Measurements from ENCODE around the gene PCDHGB5.

DNA sequence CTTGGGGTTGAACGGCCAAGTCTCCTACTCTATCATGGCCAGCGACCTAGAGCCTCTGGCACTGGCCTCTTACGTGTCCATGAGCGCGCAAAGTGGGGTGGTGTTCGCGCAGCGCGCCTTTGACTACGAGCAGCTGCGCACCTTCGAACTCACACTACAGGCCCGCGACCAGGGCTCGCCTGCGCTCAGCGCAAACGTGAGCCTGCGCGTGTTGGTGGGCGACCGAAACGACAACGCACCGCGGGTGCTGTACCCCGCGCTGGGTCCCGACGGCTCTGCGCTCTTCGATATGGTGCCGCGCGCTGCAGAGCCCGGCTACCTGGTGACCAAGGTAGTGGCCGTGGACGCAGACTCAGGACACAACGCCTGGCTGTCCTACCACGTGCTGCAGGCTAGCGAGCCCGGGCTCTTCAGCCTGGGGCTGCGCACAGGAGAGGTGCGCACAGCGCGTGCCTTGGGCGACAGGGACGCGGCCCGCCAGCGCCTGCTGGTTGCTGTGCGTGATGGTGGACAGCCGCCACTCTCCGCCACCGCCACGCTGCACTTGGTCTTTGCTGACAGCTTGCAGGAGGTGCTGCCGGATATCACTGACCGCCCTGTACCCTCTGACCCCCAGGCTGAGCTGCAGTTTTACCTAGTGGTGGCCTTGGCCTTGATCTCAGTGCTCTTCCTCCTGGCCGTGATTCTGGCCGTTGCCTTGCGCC is 2.0 kb downstream of the PCDHGB5 start:
- TF ChIP-seq, protein P1, sequence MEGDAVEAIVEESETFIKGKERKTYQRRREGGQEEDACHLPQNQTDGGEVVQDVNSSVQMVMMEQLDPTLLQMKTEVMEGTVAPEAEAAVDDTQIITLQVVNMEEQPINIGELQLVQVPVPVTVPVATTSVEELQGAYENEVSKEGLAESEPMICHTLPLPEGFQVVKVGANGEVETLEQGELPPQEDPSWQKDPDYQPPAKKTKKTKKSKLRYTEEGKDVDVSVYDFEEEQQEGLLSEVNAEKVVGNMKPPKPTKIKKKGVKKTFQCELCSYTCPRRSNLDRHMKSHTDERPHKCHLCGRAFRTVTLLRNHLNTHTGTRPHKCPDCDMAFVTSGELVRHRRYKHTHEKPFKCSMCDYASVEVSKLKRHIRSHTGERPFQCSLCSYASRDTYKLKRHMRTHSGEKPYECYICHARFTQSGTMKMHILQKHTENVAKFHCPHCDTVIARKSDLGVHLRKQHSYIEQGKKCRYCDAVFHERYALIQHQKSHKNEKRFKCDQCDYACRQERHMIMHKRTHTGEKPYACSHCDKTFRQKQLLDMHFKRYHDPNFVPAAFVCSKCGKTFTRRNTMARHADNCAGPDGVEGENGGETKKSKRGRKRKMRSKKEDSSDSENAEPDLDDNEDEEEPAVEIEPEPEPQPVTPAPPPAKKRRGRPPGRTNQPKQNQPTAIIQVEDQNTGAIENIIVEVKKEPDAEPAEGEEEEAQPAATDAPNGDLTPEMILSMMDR (IDR thresholded peaks at IDR 0.05; ENCODE audit: low read depth, low read length): no peak
- TF ChIP-seq POLR2A (IDR thresholded peaks at IDR 0.05; ENCODE audit: extremely low read depth, insufficient read length): no peak
- TF ChIP-seq, protein P2, sequence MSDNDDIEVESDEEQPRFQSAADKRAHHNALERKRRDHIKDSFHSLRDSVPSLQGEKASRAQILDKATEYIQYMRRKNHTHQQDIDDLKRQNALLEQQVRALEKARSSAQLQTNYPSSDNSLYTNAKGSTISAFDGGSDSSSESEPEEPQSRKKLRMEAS (IDR thresholded peaks at IDR 0.05; ENCODE audit: low read depth, low read length): no peak
- no peak for TF ChIP-seq MYC (IDR thresholded peaks at IDR 0.05; ENCODE audit: low read depth, low read length)

Measured in NB4 (cell line).